Measurements from ENCODE around the gene ALG9. TPM values are rescaled to one million over a fixed set of nuclear protein-coding genes. Genes with fewer than 3 reads are reported as not detected.
A peak's percentile ranks its signal among the peaks of the same experiment; 100 is the strongest.

ALG9 gene
- total RNA-seq, 2 donors from 2014 or later = 25.9 to 60.3 TPM

- Histone ChIP-seq H3K4me3 (no peak overlapping the region), H3K27ac (peak overlapping the region in 1 of 4 donors; percentile 10)
- no peak for ATAC-seq
Measured at GRCh38 chr11:111814557-111815320, 56.6 kb downstream of the ALG9 start.

GRCh38 chr11:111814106-111814505, 57.3 kb downstream of the ALG9 start:
- 23 to 39% methylated on average over 1 of the region's 1 CpG for WGBS, 2 donors
- Histone ChIP-seq H3K9me3 (no peaks in the 10 kb centered on the region), H3K4me3 (no peak overlapping the region), H3K27me3 (no peaks in the 10 kb centered on the region), H3K4me1 (peaks cover under 1% of the 10 kb centered on the region), H3K27ac (peak overlapping the region in 1 of 4 donors; percentile 10), H3K36me3 (replicated peaks in 1 of 2; ENCODE audit: insufficient read depth in 1 of 2, low read depth in 2 of 2) (no peaks in the 10 kb centered on the region)
- ATAC-seq = no peak
- no peak for TF ChIP-seq CTCF (IDR thresholded peaks at IDR 0.05)
- no peak for TF ChIP-seq POLR2A (IDR thresholded peaks at IDR 0.05)
- intact Hi-C loops (cut with DNase I) = no loop called here
- no peak for DNase-seq

More at GRCh38 chr11:111814557-111815320, 56.6 kb downstream of the ALG9 start:
- H3K4me1 ChIP-seq = peaks cover 6% of the 10 kb centered on the region
- no peaks in the 10 kb centered on the region for H3K36me3 ChIP-seq (replicated peaks in 1 of 2; ENCODE audit: insufficient read depth in 1 of 2, low read depth in 2 of 2)
- WGBS, 2 donors = 68 to 72% methylated on average over 8 of the region's 8 CpGs
- H3K9me3 ChIP-seq = no peaks in the 10 kb centered on the region
- H3K27me3 ChIP-seq = no peaks in the 10 kb centered on the region
- intact Hi-C loops (cut with DNase I) = no loop called here
- no peak for TF ChIP-seq CTCF (IDR thresholded peaks at IDR 0.05)
- TF ChIP-seq POLR2A (IDR thresholded peaks at IDR 0.05) = no peak
- DNase-seq = no peak

GRCh38 chr11:111812211-111812610, 59.2 kb downstream of the ALG9 start:
- H3K27me3 ChIP-seq = no peaks in the 10 kb centered on the region
- H3K27ac ChIP-seq = no peak overlapping the region
- intact Hi-C loops (cut with DNase I) = no loop called here
- H3K4me1 ChIP-seq = no peaks in the 10 kb centered on the region
- no peaks in the 10 kb centered on the region for H3K36me3 ChIP-seq (replicated peaks in 1 of 2; ENCODE audit: insufficient read depth in 1 of 2, low read depth in 2 of 2)
- DNase-seq = no peak
- no peak for ATAC-seq
- TF ChIP-seq POLR2A (IDR thresholded peaks at IDR 0.05) = no peak
- TF ChIP-seq CTCF (IDR thresholded peaks at IDR 0.05) = no peak
- WGBS, 2 donors = 91 to 96% methylated on average over 2 of the region's 2 CpGs
- H3K9me3 ChIP-seq = no peaks in the 10 kb centered on the region
- H3K4me3 ChIP-seq = no peak overlapping the region

- ATAC-seq (no peak), DNase-seq (no peak)
- intact Hi-C loops (cut with DNase I) = no loop called here
- no peak for TF ChIP-seq POLR2A (IDR thresholded peaks at IDR 0.05)
- no peak for TF ChIP-seq CTCF (IDR thresholded peaks at IDR 0.05)
- Histone ChIP-seq H3K36me3 (replicated peaks in 1 of 2; ENCODE audit: insufficient read depth in 1 of 2, low read depth in 2 of 2) (no peaks in the 10 kb centered on the region), H3K9me3 (no peaks in the 10 kb centered on the region), H3K27me3 (no peaks in the 10 kb centered on the region), H3K4me3 (no peak overlapping the region), H3K4me1 (no peaks in the 10 kb centered on the region), H3K27ac (no peak overlapping the region)
- 96 to 98% methylated on average over 2 of the region's 2 CpGs for WGBS, 2 donors
Measured at GRCh38 chr11:111811445-111811844, 59.9 kb downstream of the ALG9 start.

- TF ChIP-seq CTCF (IDR thresholded peaks at IDR 0.05) (no peak), POLR2A (IDR thresholded peaks at IDR 0.05) (no peak)
- no peaks in the 10 kb centered on the region for H3K27me3 ChIP-seq
- no peaks in the 10 kb centered on the region for H3K36me3 ChIP-seq (replicated peaks in 1 of 2; ENCODE audit: insufficient read depth in 1 of 2, low read depth in 2 of 2)
- DNase-seq = no peak
- no peaks in the 10 kb centered on the region for H3K4me1 ChIP-seq
- ATAC-seq = no peak
- 94 to 97% methylated on average over 2 of the region's 2 CpGs for WGBS, 2 donors
- no peak overlapping the region for H3K27ac ChIP-seq
- no peaks in the 10 kb centered on the region for H3K9me3 ChIP-seq
- intact Hi-C loops (cut with DNase I) = no loop called here
- H3K4me3 ChIP-seq = no peak overlapping the region
Measured at GRCh38 chr11:111808834-111809233, 62.5 kb downstream of the ALG9 start.

Data from body of pancreas (tissue), 4 donors.